Esophagus squamous epithelium (tissue), 4 donors: Measurements from ENCODE around the gene CAMK1D.

ENCODE experiments used
- CTCF ChIP-seq, 6 experiments: fragments of 450-650 bp in 4 of 6; fragments of 200-600 bp in 2 of 6; sonication (generic) in 2 of 6; IDR thresholded peaks; one replicate each; pipeline ENCODE4 v1.5.1; 2016 to 2019; ENCODE audit warnings: antibody characterized with exemption in 6 of 6, mild to moderate bottlenecking in 4 of 6, moderate library complexity in 4 of 6
- POLR2A ChIP-seq, 4 donors: fragments of 450-650 bp; IDR thresholded peaks; one replicate each; pipeline ENCODE4 v1.6.1; 2017; ENCODE audit warnings: antibody characterized with exemption in 4 of 4, mild to moderate bottlenecking in 4 of 4, moderate library complexity in 3 of 4

GRCh38 chr10:12650122-12650521, 300.8 kb downstream of the CAMK1D start:
- TF ChIP-seq CTCF (IDR thresholded peaks at IDR 0.05): no peak
- TF ChIP-seq POLR2A (IDR thresholded peaks at IDR 0.05): no peak
